CD14-positive monocyte (primary cell): ENCODE data around the gene KLHL21. TPM values are rescaled to one million over a fixed set of nuclear protein-coding genes. Genes with fewer than 3 reads are reported as not detected.

ENCODE experiments used
- DNase-seq, 3 donors: peaks; one replicate each; pipeline ENCODE4 v3.0.0-alpha.2; 2011 to 2022
- H2AFZ ChIP-seq: 2 replicates; pipeline ENCODE4 v1.6.0; 2012; ENCODE audit warnings: mild to moderate bottlenecking, low read depth, low read length, inconsistent platforms; ENCODE audit not compliant: insufficient read depth, poor library complexity, severe bottlenecking
- H3K27ac ChIP-seq, 2 donors: 1 replicate in 1 of 2; 2 replicates in 1 of 2; pipeline ENCODE4 v1.5.1; 2012 to 2013; ENCODE audit warnings: low read length in 2 of 2, control low read depth in 1 of 2, inconsistent platforms in 1 of 2, low read depth in 1 of 2, mild to moderate bottlenecking in 1 of 2
- H3K27me3 ChIP-seq, 2 donors: one replicate each; pipeline versions ENCODE4 v1.6.0 to v1.6.1; 2011 to 2013; ENCODE audit warnings: low read length in 2 of 2; ENCODE audit not compliant: control insufficient read depth in 2 of 2, insufficient read depth in 2 of 2
- H3K36me3 ChIP-seq, 2 donors: replicated peaks in 1 of 2; 1 replicate in 1 of 2; 2 replicates in 1 of 2; pipeline versions ENCODE4 v1.5.1 to v1.6.1; 2012 to 2013; ENCODE audit warnings: low read length in 2 of 2, control low read depth in 1 of 2, inconsistent platforms in 1 of 2, mild to moderate bottlenecking in 1 of 2; ENCODE audit not compliant: insufficient read depth in 2 of 2, control insufficient read depth in 1 of 2
- H3K4me1 ChIP-seq, 2 donors: 1 replicate in 1 of 2; 2 replicates in 1 of 2; pipeline versions ENCODE4 v1.5.1 to v1.6.1; 2012 to 2013; ENCODE audit warnings: low read length in 2 of 2, control low read depth in 1 of 2, inconsistent platforms in 1 of 2, mild to moderate bottlenecking in 1 of 2, moderate library complexity in 1 of 2; ENCODE audit not compliant: insufficient read depth in 2 of 2, control insufficient read depth in 1 of 2
- H3K4me2 ChIP-seq: replicated peaks from 2 replicates; pipeline ENCODE3; 2012; ENCODE audit warnings: low read length, moderate library complexity, mild to moderate bottlenecking; ENCODE audit not compliant: poor library complexity, severe bottlenecking; ENCODE audit errors: extremely low read depth
- H3K4me3 ChIP-seq, 3 experiments: fragments of 200-600 bp in 1 of 3; sonication (generic) in 1 of 3; replicated peaks in 1 of 3; 1 replicate in 2 of 3; 2 replicates in 1 of 3; pipeline ENCODE4 v1.5.1; 2011 to 2013; ENCODE audit warnings: low read length in 3 of 3, mild to moderate bottlenecking in 3 of 3, control low read depth in 2 of 3, low read depth in 2 of 3, inconsistent platforms in 1 of 3, moderate library complexity in 1 of 3
- H3K79me2 ChIP-seq: 2 replicates; pipeline ENCODE4 v1.6.0; 2012; ENCODE audit warnings: mild to moderate bottlenecking, control low read depth, inconsistent platforms, low read length, moderate library complexity; ENCODE audit not compliant: insufficient read depth
- H3K9ac ChIP-seq: 2 replicates; pipeline ENCODE4 v1.6.0; 2017; ENCODE audit warnings: low read length, mild to moderate bottlenecking; ENCODE audit not compliant: insufficient read depth, poor library complexity, severe bottlenecking
- H3K9me3 ChIP-seq, 2 donors: replicated peaks in 1 of 2; 1 replicate in 1 of 2; 2 replicates in 1 of 2; pipeline versions ENCODE4 v1.5.1 to v1.6.1; 2012 to 2013; ENCODE audit warnings: low read length in 2 of 2, control low read depth in 1 of 2; ENCODE audit not compliant: control insufficient read depth in 1 of 2, insufficient read depth in 1 of 2
- H4K20me1 ChIP-seq: 2 replicates; pipeline ENCODE4 v1.6.0; 2012; ENCODE audit warnings: mild to moderate bottlenecking, low read length, control low read depth, moderate library complexity; ENCODE audit not compliant: insufficient read depth
- H3K27ac Mint-ChIP-seq, 7 donors: one replicate each; pipeline ENCODE4 v1.8.0; 2020; ENCODE audit warnings: mild to moderate bottlenecking in 7 of 7, mixed read lengths in 7 of 7, moderate library complexity in 6 of 7, inconsistent platforms in 2 of 7
- H3K27me3 Mint-ChIP-seq, 3 donors: one replicate each; pipeline ENCODE4 v1.8.0; 2021 to 2022; ENCODE audit warnings: low read depth in 3 of 3, mild to moderate bottlenecking in 3 of 3, mixed read lengths in 3 of 3, moderate library complexity in 3 of 3, inconsistent platforms in 1 of 3
- H3K36me3 Mint-ChIP-seq, 2 donors: one replicate each; pipeline ENCODE4 v1.8.0; 2020; ENCODE audit warnings: mixed read lengths in 2 of 2, inconsistent platforms in 1 of 2, mild to moderate bottlenecking in 1 of 2
- H3K4me1 Mint-ChIP-seq: one replicate; pipeline ENCODE4 v1.8.0; 2020; ENCODE audit warnings: mild to moderate bottlenecking, mixed read lengths
- H3K4me3 Mint-ChIP-seq, 2 donors: one replicate each; pipeline ENCODE4 v1.8.0; 2020; ENCODE audit warnings: mild to moderate bottlenecking in 2 of 2, mixed read lengths in 2 of 2, moderate library complexity in 1 of 2
- H3K9me3 Mint-ChIP-seq, 7 donors: one replicate each; pipeline ENCODE4 v1.8.0; 2020 to 2022; ENCODE audit warnings: mixed read lengths in 7 of 7, mild to moderate bottlenecking in 6 of 7, moderate library complexity in 6 of 7, inconsistent platforms in 2 of 7
- CTCF ChIP-seq: fragments of 200-600 bp; IDR thresholded peaks from one replicate; pipeline ENCODE4 v1.8.0; 2022; ENCODE audit warnings: antibody characterized with exemption, mild to moderate bottlenecking
- WGBS: methylation state at CpG from one replicate; pipeline ENCODE4 v1.1.5; 2013; ENCODE audit warnings: missing lambda C conversion rate; ENCODE audit not compliant: insufficient coverage; 5-methylcytosine and 5-hydroxymethylcytosine counted together
- intact Hi-C, 2 donors: fragments of 100-400 bp; cut with micrococcal nuclease; formaldehyde crosslinking; loops; one replicate each; pipeline versions ENCODE4 v1.15.0 to v1.15.1; 2023
- polyA plus RNA-seq, 3 donors: library from polyadenylated mRNA; depleted of rRNA in 1 of 3; unstranded in 2 of 3; stranded (reverse) in 1 of 3; fragments of 300-500 nt in 2 of 3; fragments of >200 nt in 1 of 3; fragmentation: Illumina TruSeq in 2 of 3; gene quantifications; 1 replicate in 2 of 3; 2 replicates in 1 of 3; pipeline ENCODE4 v1.2.3, GENCODE V29; 2012 to 2021

KLHL21 gene
- polyA plus RNA-seq, 3 donors = 5.9 to 31.0 (median 7.3) TPM

- H3K4me2 ChIP-seq = no peak overlapping the region
- no peaks in the 10 kb centered on the region for H3K9me3 ChIP-seq
- Mint-ChIP-seq H3K27me3 (no peaks in the 10 kb centered on the region), H3K4me1 (peaks cover 25% of the 10 kb centered on the region), H3K36me3 (peaks cover 56 to 78% of the 10 kb centered on the region in 2 donors), H3K27ac (peak overlapping the region in 1 of 7 donors; percentile 28), H3K4me3 (no peak overlapping the region), H3K9me3 (no peaks in the 10 kb centered on the region)
- H2AFZ ChIP-seq = no peak overlapping the region
- H3K9ac ChIP-seq = no peak overlapping the region
- no peak overlapping the region for H3K4me3 ChIP-seq
- 100% methylated on average over 7 of the region's 7 CpGs for WGBS
- H4K20me1 ChIP-seq = peaks cover 100% of the 10 kb centered on the region
- H3K4me1 ChIP-seq = peaks cover 21 to 27% of the 10 kb centered on the region in 2 donors
- no peaks in the 10 kb centered on the region for H3K27me3 ChIP-seq
- intact Hi-C loops = no loop called here
- no peak for DNase-seq
- TF ChIP-seq CTCF = no peak
- no peak overlapping the region for H3K27ac ChIP-seq
- peaks cover 14% of the 10 kb centered on the region for H3K79me2 ChIP-seq
- peaks cover 79 to 90% of the 10 kb centered on the region in 2 donors for H3K36me3 ChIP-seq
Observed at GRCh38 chr1:6590046-6590445, 12.6 kb downstream of the KLHL21 start.

DNA sequence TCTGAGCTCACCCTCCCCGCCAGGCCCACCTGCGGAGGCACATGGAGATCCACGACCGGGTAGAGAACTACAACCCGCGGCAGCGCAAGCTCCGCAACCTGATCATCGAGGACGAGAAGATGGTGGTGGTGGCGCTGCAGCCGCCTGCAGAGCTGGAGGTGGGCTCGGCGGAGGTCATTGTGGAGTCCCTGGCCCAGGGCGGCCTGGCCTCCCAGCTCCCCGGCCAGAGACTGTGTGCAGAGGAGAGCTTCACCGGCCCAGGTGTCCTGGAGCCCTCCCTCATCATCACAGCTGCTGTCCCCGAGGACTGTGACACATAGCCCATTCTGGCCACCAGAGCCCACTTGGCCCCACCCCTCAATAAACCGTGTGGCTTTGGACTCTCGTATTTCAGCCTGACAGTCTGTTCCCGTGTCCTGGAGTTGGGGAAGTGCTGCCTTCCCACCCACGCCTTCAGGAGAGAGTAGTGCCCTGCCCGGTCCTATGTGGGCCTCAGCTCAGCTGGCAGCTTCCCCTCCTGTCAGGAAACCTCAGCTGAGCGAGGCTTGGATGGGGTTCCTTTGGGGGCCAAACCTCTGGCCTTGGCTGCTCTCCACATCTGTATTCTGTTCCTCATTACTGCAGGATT is 13.7 kb downstream of the KLHL21 start:
- no peak overlapping the region for H3K4me3 Mint-ChIP-seq
- H3K9me3 Mint-ChIP-seq = no peaks in the 10 kb centered on the region
- intact Hi-C loops = no loop called here
- Histone ChIP-seq H3K9me3 (no peaks in the 10 kb centered on the region), H3K27ac (peak overlapping the region; percentile 16 to 27), H3K27me3 (no peaks in the 10 kb centered on the region), H3K4me3 (no peak overlapping the region), H3K4me2 (no peak overlapping the region), H3K9ac (no peak overlapping the region), H3K4me1 (peaks cover 21 to 27% of the 10 kb centered on the region in 2 donors), H3K79me2 (peaks cover 21% of the 10 kb centered on the region), H3K36me3 (peaks cover 70 to 85% of the 10 kb centered on the region in 2 donors), H4K20me1 (peaks cover 100% of the 10 kb centered on the region), H2AFZ (no peak overlapping the region)
- H3K27me3 Mint-ChIP-seq = no peaks in the 10 kb centered on the region
- peak in 1 of 3 donors; percentile 15 for DNase-seq
- peak overlapping the region in 2 of 7 donors; percentile 15 to 28 for H3K27ac Mint-ChIP-seq
- peaks cover 29% of the 10 kb centered on the region for H3K4me1 Mint-ChIP-seq
- TF ChIP-seq CTCF = no peak
- 64% methylated on average over 23 of the region's 24 CpGs for WGBS
- H3K36me3 Mint-ChIP-seq = peaks cover 56 to 73% of the 10 kb centered on the region in 2 donors
